Mucosa of descending colon (tissue), 3 donors: ENCODE data around the gene RELN. TPM values are rescaled to one million over a fixed set of nuclear protein-coding genes. Genes with fewer than 3 reads are reported as not detected.

Experiments used
- ATAC-seq: fragments of 200-7000 bp; cut with Tn5 transposase; one replicate; pipeline ENCODE4 v1.9.1; 2020; ENCODE audit warnings: mild to moderate bottlenecking, moderate library complexity
- DNase-seq, 3 donors: peaks; one replicate each; pipeline ENCODE4 v3.0.0-alpha.2; 2020
- H3K36me3 ChIP-seq: fragments of 200-600 bp; one replicate; pipeline ENCODE4 v1.8.0; 2021; ENCODE audit warnings: low read depth, mild to moderate bottlenecking
- H3K4me1 ChIP-seq: fragments of 200-600 bp; one replicate; pipeline ENCODE4 v1.8.0; 2021; ENCODE audit warnings: low read depth, mild to moderate bottlenecking
- H3K4me3 ChIP-seq: fragments of 200-600 bp; one replicate; pipeline ENCODE4 v1.8.0; 2021; ENCODE audit warnings: mild to moderate bottlenecking
- H3K9me3 ChIP-seq: fragments of 200-600 bp; one replicate; pipeline ENCODE4 v1.8.0; 2021; ENCODE audit warnings: mild to moderate bottlenecking
- CTCF ChIP-seq: fragments of 200-600 bp; IDR thresholded peaks from one replicate; pipeline ENCODE4 v1.8.0; 2022; ENCODE audit warnings: antibody characterized with exemption, mild to moderate bottlenecking
- intact Hi-C, 2 donors: fragments of 100-400 bp; cut with DNase I in 1 of 2; cut with micrococcal nuclease in 1 of 2; formaldehyde crosslinking; loops; one replicate each; pipeline versions ENCODE4 v1.11.0 to v1.11.1; 2022; cut with DNase I, micrococcal nuclease
- total RNA-seq, 3 donors: library from RNA; stranded (reverse); fragmentation: NEBNext Ultra II Directional in 2 of 3; extraction: Animal tissue kit (Norgen Biotek cat#: 25700) in 2 of 3; gene quantifications; one replicate each; pipeline versions ENCODE4 v1.2.1 to v1.2.4, GENCODE V29; 2021 to 2023
- donor health status: DM: no; HTN: no; CAD: no; lungs with moderate emphysema.
- donor health status: DM: no; HTN: no; CAD: no.
- donor health status: DM: no; HTN: yes; CAD: no.

RELN gene
- total RNA-seq, 3 donors from 2014 or later: 1.1 to 4.4 (median 2.4) TPM

GRCh38 chr7:103764901-103765300 is 224.6 kb downstream of the RELN start:
- Histone ChIP-seq H3K36me3 (no peaks in the 10 kb centered on the region), H3K9me3 (no peaks in the 10 kb centered on the region), H3K4me3 (no peak overlapping the region), H3K4me1 (no peaks in the 10 kb centered on the region)
- intact Hi-C loops: no loop called here
- TF ChIP-seq CTCF: no peak
- no peak for DNase-seq
- ATAC-seq: no peak

- no peaks in the 10 kb centered on the region for H3K36me3 ChIP-seq
- no peak for ATAC-seq
- H3K9me3 ChIP-seq: no peaks in the 10 kb centered on the region
- no peak overlapping the region for H3K4me3 ChIP-seq
- TF ChIP-seq CTCF: no peak
- H3K4me1 ChIP-seq: no peaks in the 10 kb centered on the region
- no peak for DNase-seq
- intact Hi-C loops: no loop called here
Observed at GRCh38 chr7:103762877-103763276, 226.6 kb downstream of the RELN start.

- no peak for TF ChIP-seq CTCF
- H3K4me3 ChIP-seq: no peak overlapping the region
- intact Hi-C loops: no loop called here
- H3K36me3 ChIP-seq: no peaks in the 10 kb centered on the region
- no peak for ATAC-seq
- no peaks in the 10 kb centered on the region for H3K4me1 ChIP-seq
- no peaks in the 10 kb centered on the region for H3K9me3 ChIP-seq
- no peak for DNase-seq
Observed at GRCh38 chr7:103762065-103762760, 227.2 kb downstream of the RELN start.

GRCh38 chr7:103752995-103753394 is 236.5 kb downstream of the RELN start:
- no peak for TF ChIP-seq CTCF
- H3K9me3 ChIP-seq: no peaks in the 10 kb centered on the region
- ATAC-seq (no peak), DNase-seq (no peak)
- H3K4me3 ChIP-seq: no peak overlapping the region
- H3K36me3 ChIP-seq: no peaks in the 10 kb centered on the region
- intact Hi-C loops: no loop called here
- H3K4me1 ChIP-seq: no peaks in the 10 kb centered on the region

- intact Hi-C loops: no loop called here
- ATAC-seq: no peak
- Histone ChIP-seq H3K4me3 (no peak overlapping the region), H3K9me3 (no peaks in the 10 kb centered on the region), H3K4me1 (no peaks in the 10 kb centered on the region), H3K36me3 (no peaks in the 10 kb centered on the region)
- no peak for TF ChIP-seq CTCF
- DNase-seq: no peak
Observed at GRCh38 chr7:103751311-103751880, 238.1 kb downstream of the RELN start.
